ENCODE data around the gene CHST15. TPM values are rescaled to one million over a fixed set of nuclear protein-coding genes. Genes with fewer than 3 reads are reported as not detected.
A peak's percentile ranks its signal among the peaks of the same experiment; 100 is the strongest.

CHST15 gene
- total and polyA plus RNA-seq, 2 of the 8 experiments (the other 6 are each of a cell fraction or from before 2014, with no cell fraction given) = 8.8 to 9.1 TPM

DNA sequence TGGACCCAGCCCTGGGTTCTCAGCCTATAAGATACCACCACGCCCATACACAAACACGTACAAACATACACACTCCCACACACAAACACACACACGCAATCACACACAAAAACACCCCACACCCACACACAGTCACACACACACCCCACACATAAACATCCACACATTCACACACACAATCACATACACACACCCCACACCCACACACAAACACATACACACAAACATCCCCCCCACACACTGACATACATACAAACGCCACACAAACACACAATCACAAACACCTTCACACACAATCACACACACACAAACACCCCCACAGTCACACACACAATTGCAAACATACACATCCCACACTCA, 122.5 kb downstream of the CHST15 start:
- CTCF ChIA-PET (ENCODE audit: partially characterized antibody) = interaction anchor here (0.9 to 9.3 kb wide), 6 partner anchors 69 to 397 kb away, joined by 3 to 76 read pairs (median 4); partner anchors contain the start of gene GPR26
- Histone ChIP-seq H3K23ac (ENCODE audit: insufficient read length) (no peak overlapping the region), H3K27ac (ENCODE audit: low read depth, low read length) (no peak overlapping the region), H3K79me1 (ENCODE audit: low read depth, low read length) (no peaks in the 10 kb centered on the region), H4K8ac (ENCODE audit: extremely low read depth, insufficient read depth, low read length) (no peak overlapping the region), H2AFZ (ENCODE audit: low read length) (no peak overlapping the region), H2AK5ac (ENCODE audit: low read depth, low read length) (peak overlapping the region; percentile 90; the same call in 1 of the 2 replicates), H3K14ac (ENCODE audit: insufficient read length) (no peak overlapping the region), H3K4me2 (ENCODE audit: insufficient read depth in 1 of 2, low read depth in 2 of 2, low read length in 2 of 2) (peak overlapping the region; percentile 11 to 99; a peak in 2 of 4 replicates), H3K4ac (replicated peaks; ENCODE audit: insufficient read length, low read depth, low read length) (peak overlapping the region; percentile 75), H3K9ac (replicated peaks in 1 of 4; ENCODE audit: extremely low read depth in 1 of 4, low read depth in 3 of 4, low read length in 3 of 4) (no peak overlapping the region), H2BK120ac (replicated peaks; ENCODE audit: low read depth, low read length) (no peak overlapping the region), H3K4me1 (replicated peaks in 1 of 4; ENCODE audit: control insufficient read depth in 3 of 4, insufficient read depth in 4 of 4, low read length in 3 of 4) (peaks cover 6 to 29% (median 12%) of the 10 kb centered on the region in 4 experiments), H4K20me1 (replicated peaks in 1 of 2; ENCODE audit: control insufficient read depth in 1 of 2, insufficient read depth in 2 of 2, low read length in 2 of 2) (peaks cover 0 to 8% of the 10 kb centered on the region in 2 experiments), H3K79me2 (ENCODE audit: control insufficient read depth in 1 of 2, insufficient read depth in 2 of 2, low read length in 2 of 2) (no peaks in the 10 kb centered on the region), H3K27me3 (replicated peaks in 1 of 4; ENCODE audit: control insufficient read depth in 3 of 4, extremely low read depth in 1 of 4, insufficient read depth in 3 of 4, low read length in 3 of 4) (peaks cover 3 to 32% (median 26%) of the 10 kb centered on the region in 4 experiments), H4K91ac (replicated peaks; ENCODE audit: insufficient read length, low read length) (peak overlapping the region; percentile 91), H3K23me2 (ENCODE audit: low read depth, low read length) (peaks cover 19% of the 10 kb centered on the region; the same call in 1 of the 2 replicates), H3K4me3 (ENCODE audit: extremely low read depth in 1 of 4, insufficient read depth in 2 of 4, low read depth in 3 of 4, low read length in 4 of 4) (peak overlapping the region in 1 of 4 experiments; percentile 11; a peak in 1 of 8 replicates), H3K36me3 (ENCODE audit: control insufficient read depth in 2 of 4, insufficient read depth in 4 of 4, low read length in 3 of 4) (peaks cover 0 to 3% (median 0%) of the 10 kb centered on the region in 4 experiments; a peak in 1 of 8 replicates), H3K18ac (ENCODE audit: extremely low read depth, low read length) (peak overlapping the region; percentile 32), H3K9me3 (ENCODE audit: insufficient read depth in 2 of 2, low read depth in 1 of 2, low read length in 1 of 2) (peaks cover 0 to 6% of the 10 kb centered on the region in 2 experiments; a peak in 2 of 4 replicates), H2BK5ac (ENCODE audit: low read depth, low read length) (peak overlapping the region; percentile 44; the same call in 1 of the 2 replicates), H4K5ac (ENCODE audit: insufficient read length, low read depth, low read length) (no peak overlapping the region), H2BK20ac (ENCODE audit: low read length) (peak overlapping the region; percentile 94; the same call in 1 of the 2 replicates), H2BK15ac (ENCODE audit: low read length) (peak overlapping the region; percentile 93; the same call in 1 of the 2 replicates), H2BK12ac (ENCODE audit: low read depth, low read length) (peak overlapping the region; percentile 96; the same call in 1 of the 2 replicates), H3K56ac (replicated peaks; ENCODE audit: insufficient read length, low read depth, low read length) (peak overlapping the region; percentile 86)
- WGBS, 2 experiments (ENCODE audit: extremely low coverage in 1 of 2, insufficient coverage in 1 of 2, insufficient read length in 1 of 2, insufficient replicate concordance in 2 of 2, low coverage in 1 of 2, low lambda C conversion rate in 2 of 2, missing lambda C conversion rate in 1 of 2) = 76 to 100% methylated on average over 1 to 4 of the region's 4 CpGs
- DNase-seq (ENCODE audit: low read depth in 1 of 2, low spot score in 2 of 2) = no peak
- POLR2A ChIA-PET (ENCODE audit: partially characterized antibody) = no interaction called here
- peak; percentile 36 for FAIRE-seq
- TF ChIP-seq SP2 (IDR thresholded peaks at IDR 0.05; ENCODE audit: low read length) (no peak), TAF7 (optimal IDR thresholded peaks at IDR 0.05; ENCODE audit: borderline replicate concordance, low read depth, low read length) (no peak), TAF1 (IDR thresholded peaks at IDR 0.05; ENCODE audit: low read depth, low read length) (no peak), HDAC6 (IDR thresholded peaks at IDR 0.05; ENCODE audit: low read depth, low read length) (no peak), YY1 (IDR thresholded peaks at IDR 0.05; ENCODE audit: low read depth, low read length) (no peak), SP1 (IDR thresholded peaks at IDR 0.05; ENCODE audit: low read depth, low read length) (no peak), CHD2 (IDR thresholded peaks at IDR 0.05; ENCODE audit: low read length) (no peak), CREB1 (IDR thresholded peaks at IDR 0.05) (no peak), JUND (IDR thresholded peaks at IDR 0.05; ENCODE audit: low read length) (no peak), NRF1 (IDR thresholded peaks at IDR 0.05; ENCODE audit: low read depth, low read length) (no peak), POLR2A (IDR thresholded peaks at IDR 0.05; ENCODE audit: control extremely low read depth in 1 of 2, low read depth in 2 of 2, low read length in 2 of 2) (no peak), EZH2 (IDR thresholded peaks at IDR 0.05; ENCODE audit: low read depth, low read length, severe bottlenecking) (no peak), SIX5 (IDR thresholded peaks at IDR 0.05; ENCODE audit: low read depth, low read length) (no peak), HDAC2 (IDR thresholded peaks at IDR 0.05; ENCODE audit: borderline replicate concordance in 1 of 2, low read depth in 2 of 2, low read length in 2 of 2) (no peak)
- TF ChIP-seq, protein P1, sequence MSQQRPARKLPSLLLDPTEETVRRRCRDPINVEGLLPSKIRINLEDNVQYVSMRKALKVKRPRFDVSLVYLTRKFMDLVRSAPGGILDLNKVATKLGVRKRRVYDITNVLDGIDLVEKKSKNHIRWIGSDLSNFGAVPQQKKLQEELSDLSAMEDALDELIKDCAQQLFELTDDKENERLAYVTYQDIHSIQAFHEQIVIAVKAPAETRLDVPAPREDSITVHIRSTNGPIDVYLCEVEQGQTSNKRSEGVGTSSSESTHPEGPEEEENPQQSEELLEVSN (IDR thresholded peaks at IDR 0.05) = no peak
